GM18507 (cell line): ENCODE results near the gene AIPL1.
A peak's percentile ranks its signal among the peaks of the same experiment; 100 is the strongest.

Experiments
- DNase-seq: peaks from one replicate; pipeline ENCODE4 v3.0.0; 2011; ENCODE audit warnings: low read depth; ENCODE audit not compliant: insufficient read length; ENCODE audit errors: extremely low spot score
- FAIRE-seq: peaks from 2 replicates; lab custom pipeline; 2011; peaks lifted over from hg19 to GRCh38; lab: Jason Lieb, UNC

Gene AIPL1

DNA sequence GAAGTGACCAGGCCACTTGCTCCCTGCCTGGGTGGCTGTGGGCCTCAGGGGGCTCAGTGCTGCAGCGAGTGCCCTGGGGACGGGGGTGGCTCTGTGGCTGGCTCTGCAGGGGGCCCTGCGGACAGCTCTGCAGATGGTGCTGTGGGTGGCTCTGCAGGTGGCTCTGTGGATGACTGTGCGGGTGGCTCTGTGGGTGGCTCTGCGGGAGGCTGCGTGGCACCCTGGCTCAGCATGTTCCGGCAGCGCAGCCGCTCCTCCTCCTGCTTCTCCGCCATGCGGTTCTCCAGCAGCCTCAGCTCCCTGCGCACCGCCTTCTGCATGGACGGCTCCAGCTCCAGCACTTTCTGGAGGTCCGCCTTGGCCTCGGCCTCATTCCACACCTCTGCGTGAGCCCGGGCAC is 9.5 kb downstream of the AIPL1 start:
- FAIRE-seq = no peak
- no peak for DNase-seq

GRCh38 chr17:6423931-6424330 is 11.0 kb downstream of the AIPL1 start:
- DNase-seq = no peak
- no peak for FAIRE-seq

DNA sequence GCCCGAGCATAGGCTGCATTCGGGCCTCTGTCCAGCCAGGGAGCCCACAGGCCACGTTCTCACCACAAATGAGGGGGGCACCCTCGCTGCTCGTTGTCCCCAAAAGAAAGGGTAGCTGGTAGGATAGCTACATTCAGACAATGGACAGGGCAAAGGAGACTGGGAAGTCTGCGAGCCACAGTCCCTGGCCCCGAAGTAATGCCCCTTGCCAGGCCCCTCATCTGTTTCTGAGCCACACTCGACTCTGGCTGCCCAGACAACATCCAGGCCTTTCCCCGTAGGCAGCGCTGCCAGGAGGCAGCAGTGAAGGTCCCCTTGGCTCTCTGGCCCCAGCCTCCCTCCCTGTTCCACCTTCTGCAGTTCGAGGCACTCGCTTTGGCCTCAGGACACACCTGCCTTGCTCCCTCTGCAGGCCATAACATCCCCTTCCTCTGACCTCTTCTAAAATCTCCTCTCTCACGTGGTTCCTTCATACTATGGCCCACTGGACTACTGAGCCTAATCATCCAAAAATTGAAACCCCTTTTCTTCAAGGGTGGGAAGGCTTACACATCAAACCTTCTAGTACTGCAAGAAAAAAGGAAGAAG is 12.2 kb downstream of the AIPL1 start:
- FAIRE-seq = no peak
- DNase-seq = no peak

GRCh38 chr17:6421700-6422604 is 13.0 kb downstream of the AIPL1 start:
- DNase-seq (peak; percentile 71), FAIRE-seq (peak; percentile 88)

DNA sequence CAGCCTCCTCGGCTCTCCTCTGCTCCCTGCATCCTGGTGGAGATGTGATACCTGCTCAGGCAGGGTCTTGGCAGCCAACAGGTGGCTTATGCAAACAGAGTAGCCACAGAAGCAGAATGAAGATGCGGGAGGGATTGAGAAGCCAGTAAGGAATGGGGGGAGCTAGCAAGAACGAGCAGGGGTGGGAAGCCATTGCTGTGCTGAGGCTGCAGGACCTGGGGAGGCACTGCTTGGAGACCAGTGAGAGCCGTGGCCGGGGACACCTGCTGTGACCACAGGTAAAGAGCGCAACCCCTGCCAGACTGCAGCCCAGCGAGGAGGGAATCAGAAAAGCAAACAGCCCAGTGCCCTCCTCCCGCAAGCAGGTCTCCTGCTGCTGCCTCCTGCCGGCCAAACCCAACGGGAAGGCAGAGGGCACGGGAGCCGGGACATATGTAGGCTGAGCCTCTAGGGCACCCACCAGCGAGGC is 14.7 kb downstream of the AIPL1 start:
- FAIRE-seq (no peak), DNase-seq (no peak)

DNA sequence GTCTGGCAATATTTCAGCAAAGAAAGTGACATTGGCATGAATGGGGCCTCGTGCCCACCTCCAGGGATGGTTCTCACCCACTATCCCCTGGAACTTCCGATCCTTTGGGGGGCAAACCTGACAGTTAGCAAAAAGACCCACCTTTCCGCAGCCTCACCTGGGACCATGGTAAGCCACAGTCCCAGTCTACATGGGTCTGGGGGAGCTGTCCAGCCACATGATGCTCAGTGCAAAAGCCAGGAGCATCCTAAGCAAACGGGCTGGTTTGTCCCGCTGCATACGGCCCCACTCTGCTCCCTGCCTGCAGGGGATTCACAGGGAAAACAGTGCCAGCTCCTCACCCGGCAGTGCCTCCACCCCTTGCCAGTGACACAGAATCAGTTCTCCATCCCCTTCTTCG is 19.3 kb downstream of the AIPL1 start:
- no peak for FAIRE-seq
- no peak for DNase-seq

DNA sequence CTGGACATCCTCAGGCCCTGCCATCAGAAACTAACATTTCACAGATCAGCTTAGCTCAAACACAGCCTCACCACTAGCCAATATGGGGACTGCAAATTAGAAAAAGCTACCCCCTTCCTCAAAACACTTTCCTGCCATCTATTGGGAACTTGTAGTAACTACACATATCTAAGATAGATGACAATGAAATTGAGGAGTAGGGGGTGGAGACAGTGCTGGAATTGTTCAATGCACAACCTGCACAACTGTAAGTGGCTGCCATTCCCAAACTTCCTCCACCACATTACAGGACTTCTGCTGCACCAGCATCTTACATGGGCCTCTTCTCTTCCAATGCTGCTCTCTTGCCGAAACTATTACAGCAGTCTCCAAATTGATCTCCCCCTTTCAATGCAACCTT is 21.9 kb downstream of the AIPL1 start:
- FAIRE-seq = peak; percentile 65
- peak; percentile 9 for DNase-seq

- DNase-seq (no peak), FAIRE-seq (no peak)
These were observed 26.2 kb downstream of the AIPL1 start for GRCh38 chr17:6408735-6409134.

DNA sequence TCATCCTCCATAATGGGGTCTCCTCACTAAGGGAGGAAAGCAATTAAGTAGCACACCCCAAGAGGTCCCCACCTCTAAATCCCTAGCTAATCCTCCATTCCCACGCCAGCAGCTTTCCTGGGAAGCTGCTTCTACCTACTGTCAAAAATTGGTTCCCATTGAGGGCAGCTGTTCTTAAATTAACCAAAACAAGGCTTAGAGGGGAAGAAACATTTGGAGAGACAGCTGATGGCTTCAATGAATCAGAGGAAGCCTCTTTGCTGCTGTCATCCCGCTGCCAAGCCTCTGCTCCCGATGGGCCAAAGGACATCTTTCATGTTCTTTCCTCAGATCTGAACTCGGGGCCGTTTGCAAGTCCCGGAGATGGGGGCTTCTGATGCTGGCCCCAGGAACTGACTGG is 26.6 kb downstream of the AIPL1 start:
- DNase-seq (no peak), FAIRE-seq (no peak)

DNA sequence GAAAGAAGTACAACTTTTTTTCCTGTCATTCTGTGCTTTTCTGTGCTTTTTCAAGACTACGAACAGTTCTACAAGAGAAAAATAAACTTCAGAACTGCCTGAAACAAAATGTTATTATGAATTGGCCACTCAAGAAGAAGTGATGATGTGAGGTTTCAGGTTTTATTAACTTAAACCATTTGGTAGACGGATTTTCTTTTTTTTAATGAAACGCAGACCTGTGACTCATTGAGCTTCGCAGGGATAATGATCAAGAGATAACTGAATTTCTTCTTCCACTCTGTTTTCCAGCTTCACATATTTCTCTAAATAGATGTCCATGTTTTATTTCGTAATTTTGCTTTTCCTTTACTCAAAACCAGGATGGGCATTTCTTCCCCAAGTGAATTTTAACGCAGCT is 32.7 kb downstream of the AIPL1 start:
- DNase-seq = no peak
- FAIRE-seq = no peak

- no peak for DNase-seq
- no peak for FAIRE-seq
These were observed 36.0 kb downstream of the AIPL1 start for GRCh38 chr17:6398955-6399354.

DNA sequence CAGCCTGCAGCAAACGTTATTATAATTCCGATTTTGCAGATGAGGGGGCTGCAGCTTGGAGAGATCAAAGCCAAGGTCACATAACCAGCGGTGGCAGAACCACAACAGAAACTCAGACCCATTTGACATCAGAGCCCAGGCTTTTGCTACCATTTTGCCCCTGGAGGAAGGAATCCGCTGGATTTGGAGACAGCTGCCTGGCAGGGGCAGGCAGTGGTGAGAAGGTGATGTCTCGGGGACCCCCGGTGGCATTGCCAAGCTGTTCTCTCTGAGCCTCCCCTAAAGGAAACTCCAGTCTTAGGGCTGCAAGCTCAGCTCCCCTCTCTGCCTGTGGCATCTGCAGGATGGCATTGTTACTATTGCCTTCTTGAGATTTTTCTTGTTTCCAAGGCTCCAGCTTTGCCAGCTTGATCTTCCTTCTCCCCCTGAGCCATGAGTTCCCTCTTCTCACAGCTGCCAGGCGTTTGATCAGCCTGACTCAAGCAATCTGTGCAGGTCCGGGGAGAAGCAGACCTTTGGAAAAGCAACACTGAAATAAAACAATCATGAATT is 40.8 kb downstream of the AIPL1 start:
- FAIRE-seq (no peak), DNase-seq (no peak)

- FAIRE-seq = no peak
- no peak for DNase-seq
These were observed 41.5 kb downstream of the AIPL1 start for GRCh38 chr17:6393351-6393952.

- FAIRE-seq (no peak), DNase-seq (no peak)
These were observed 42.1 kb downstream of the AIPL1 start for GRCh38 chr17:6392609-6393350.

DNA sequence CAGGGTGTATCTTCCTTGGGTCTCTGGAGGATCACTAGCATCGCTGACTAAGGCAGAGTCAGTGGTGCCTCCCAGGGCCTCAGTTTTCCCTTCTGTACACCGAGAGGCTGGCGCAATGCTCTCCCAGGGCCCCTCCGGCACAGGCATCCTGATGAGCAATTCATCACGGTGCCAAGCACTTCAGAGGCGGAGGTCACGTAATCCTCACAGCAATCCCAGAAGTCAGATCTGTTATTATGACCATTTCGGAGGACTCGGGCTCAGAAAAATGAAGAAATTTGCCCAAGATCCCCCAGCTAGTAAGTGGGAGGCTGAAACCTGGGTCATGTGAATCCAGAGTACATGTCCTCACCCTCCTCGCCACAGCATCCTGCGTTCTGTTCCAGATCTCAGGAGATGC is 46.5 kb downstream of the AIPL1 start:
- no peak for DNase-seq
- FAIRE-seq = no peak

DNA sequence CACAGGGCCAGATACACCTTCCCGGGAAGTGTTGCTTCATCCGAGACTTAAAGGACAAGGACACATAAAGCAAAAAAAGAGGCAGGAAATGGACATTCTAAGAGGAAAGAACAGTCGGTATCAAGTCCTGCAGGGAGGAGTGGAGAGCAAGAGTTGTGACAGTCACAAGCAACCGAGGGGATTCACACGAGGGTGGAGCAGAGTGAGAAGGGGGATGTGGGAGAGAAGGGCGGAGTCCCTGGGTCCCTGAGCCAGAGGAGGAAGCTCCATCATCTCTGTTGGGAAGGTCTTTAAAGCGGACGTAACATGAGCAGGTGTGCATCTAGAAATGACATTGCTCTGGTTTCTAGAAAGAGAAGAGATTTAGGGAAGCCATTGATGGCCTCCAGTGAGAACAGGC is 47.1 kb downstream of the AIPL1 start:
- DNase-seq (no peak), FAIRE-seq (no peak)

DNA sequence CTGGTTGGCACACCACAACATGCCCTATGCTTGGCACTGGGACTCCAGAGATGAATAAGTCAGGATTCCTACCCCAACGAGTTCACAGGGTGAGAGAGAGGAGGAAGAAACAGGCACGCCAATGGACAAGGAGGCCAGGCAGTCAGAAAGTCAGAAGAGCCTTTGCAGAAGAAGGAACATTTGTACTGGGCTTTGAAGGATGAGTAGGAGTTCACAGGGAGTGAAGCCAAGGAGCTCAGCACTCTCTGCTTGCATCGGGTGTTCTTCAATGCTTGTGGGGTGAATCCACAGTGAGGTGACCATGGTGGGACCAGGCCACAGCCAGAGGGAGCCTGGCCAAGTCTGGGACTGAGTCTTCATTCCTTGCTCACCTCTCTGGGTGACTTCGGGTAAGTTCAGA is 47.5 kb downstream of the AIPL1 start:
- DNase-seq = no peak

DNA sequence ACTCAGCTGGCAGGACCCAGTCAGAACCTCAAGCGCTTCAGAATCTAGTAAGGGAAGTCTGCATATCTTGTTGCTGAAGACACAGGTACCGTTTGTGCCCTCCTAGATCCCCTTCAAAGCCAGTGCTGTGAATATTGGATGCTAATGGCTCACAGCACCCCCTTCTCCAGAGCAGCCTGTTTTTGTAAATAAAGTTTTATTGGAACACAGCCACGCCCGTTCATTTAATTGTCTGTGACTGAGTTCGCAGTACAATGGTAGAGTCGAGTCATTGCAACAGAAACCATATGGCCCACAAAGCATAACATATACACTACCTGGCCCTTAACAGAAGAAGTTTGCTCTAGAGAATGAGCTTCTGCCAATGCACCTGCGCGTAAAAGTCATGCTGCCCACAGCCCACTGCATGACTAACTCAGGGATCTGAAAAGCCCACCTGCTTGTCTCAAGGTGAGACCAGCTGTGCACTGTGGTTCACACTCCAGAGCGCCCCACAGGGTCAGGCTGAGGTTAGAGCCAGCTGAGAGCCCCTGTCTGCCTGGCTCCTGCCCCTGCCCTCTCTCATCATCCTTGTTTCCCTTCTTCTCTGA is 48.8 kb downstream of the AIPL1 start:
- FAIRE-seq = no peak
- DNase-seq = no peak

More for the DNA sequence above, 47.5 kb downstream of the AIPL1 start:
- FAIRE-seq = no peak

GRCh38 chr17:6384481-6384880 is 50.4 kb downstream of the AIPL1 start:
- DNase-seq (no peak), FAIRE-seq (no peak)
